Parathyroid adenoma (tissue), 2 donors: ENCODE data around the gene FLRT1.

Experiments used
- H2AFZ ChIP-seq: fragments of 300-600 bp; sonication (generic); one replicate; pipeline ENCODE4 v1.7.0; 2017; ENCODE audit warnings: antibody characterized with exemption, mild to moderate bottlenecking
- H3K27ac ChIP-seq: fragments of 300-600 bp; sonication (generic); one replicate; pipeline ENCODE4 v1.7.0; 2017
- H3K27me3 ChIP-seq: fragments of 300-600 bp; sonication (generic); one replicate; pipeline ENCODE4 v1.7.0; 2017; ENCODE audit warnings: low read length; ENCODE audit not compliant: control insufficient read depth, insufficient read depth
- H3K36me3 ChIP-seq: fragments of 300-600 bp; sonication (generic); one replicate; pipeline ENCODE4 v1.7.0; 2017; ENCODE audit warnings: low read length; ENCODE audit not compliant: control insufficient read depth, insufficient read depth
- H3K4me1 ChIP-seq: fragments of 300-600 bp; sonication (generic); one replicate; pipeline ENCODE4 v1.7.0; 2017; ENCODE audit warnings: control low read depth
- H3K4me2 ChIP-seq: fragments of 300-600 bp; sonication (generic); one replicate; pipeline ENCODE4 v1.7.0; 2017; ENCODE audit warnings: low read length
- H3K4me3 ChIP-seq: fragments of 300-600 bp; sonication (generic); one replicate; pipeline ENCODE4 v1.7.0; 2017; ENCODE audit warnings: low read depth, low read length
- H3K79me2 ChIP-seq: fragments of 300-600 bp; sonication (generic); one replicate; pipeline ENCODE4 v1.7.0; 2017; ENCODE audit warnings: control low read depth
- H3K9ac ChIP-seq: fragments of 300-600 bp; sonication (generic); one replicate; pipeline ENCODE4 v1.7.0; 2017; ENCODE audit warnings: mild to moderate bottlenecking
- H3K9me3 ChIP-seq: fragments of 300-600 bp; sonication (generic); one replicate; pipeline ENCODE4 v1.7.0; 2017; ENCODE audit warnings: low read length; ENCODE audit not compliant: control insufficient read depth
- CTCF ChIP-seq: fragments of 300-600 bp; sonication (generic); IDR thresholded peaks from one replicate; pipeline ENCODE4 v1.7.0; 2017; ENCODE audit warnings: antibody characterized with exemption, mild to moderate bottlenecking
- donor health status: primary hyperparathyroidism.

Gene FLRT1

GRCh38 chr11:64021757-64022093 is 14.0 kb upstream of the FLRT1 start:
- Histone ChIP-seq H3K79me2 (no peaks in the 10 kb centered on the region), H3K9me3 (no peaks in the 10 kb centered on the region), H3K4me3 (no peak overlapping the region), H3K27me3 (no peaks in the 10 kb centered on the region), H3K4me2 (no peak overlapping the region), H3K36me3 (no peaks in the 10 kb centered on the region), H3K27ac (no peak overlapping the region), H3K4me1 (no peaks in the 10 kb centered on the region), H2AFZ (no peak overlapping the region), H3K9ac (no peak overlapping the region)
- no peak for TF ChIP-seq CTCF

GRCh38 chr11:64022125-64022784 is 13.5 kb upstream of the FLRT1 start:
- Histone ChIP-seq H3K27ac (no peak overlapping the region), H3K79me2 (no peaks in the 10 kb centered on the region), H3K4me1 (no peaks in the 10 kb centered on the region), H3K9ac (no peak overlapping the region), H2AFZ (no peak overlapping the region), H3K27me3 (no peaks in the 10 kb centered on the region), H3K9me3 (no peaks in the 10 kb centered on the region), H3K4me2 (no peak overlapping the region), H3K4me3 (no peak overlapping the region), H3K36me3 (no peaks in the 10 kb centered on the region)
- no peak for TF ChIP-seq CTCF

DNA sequence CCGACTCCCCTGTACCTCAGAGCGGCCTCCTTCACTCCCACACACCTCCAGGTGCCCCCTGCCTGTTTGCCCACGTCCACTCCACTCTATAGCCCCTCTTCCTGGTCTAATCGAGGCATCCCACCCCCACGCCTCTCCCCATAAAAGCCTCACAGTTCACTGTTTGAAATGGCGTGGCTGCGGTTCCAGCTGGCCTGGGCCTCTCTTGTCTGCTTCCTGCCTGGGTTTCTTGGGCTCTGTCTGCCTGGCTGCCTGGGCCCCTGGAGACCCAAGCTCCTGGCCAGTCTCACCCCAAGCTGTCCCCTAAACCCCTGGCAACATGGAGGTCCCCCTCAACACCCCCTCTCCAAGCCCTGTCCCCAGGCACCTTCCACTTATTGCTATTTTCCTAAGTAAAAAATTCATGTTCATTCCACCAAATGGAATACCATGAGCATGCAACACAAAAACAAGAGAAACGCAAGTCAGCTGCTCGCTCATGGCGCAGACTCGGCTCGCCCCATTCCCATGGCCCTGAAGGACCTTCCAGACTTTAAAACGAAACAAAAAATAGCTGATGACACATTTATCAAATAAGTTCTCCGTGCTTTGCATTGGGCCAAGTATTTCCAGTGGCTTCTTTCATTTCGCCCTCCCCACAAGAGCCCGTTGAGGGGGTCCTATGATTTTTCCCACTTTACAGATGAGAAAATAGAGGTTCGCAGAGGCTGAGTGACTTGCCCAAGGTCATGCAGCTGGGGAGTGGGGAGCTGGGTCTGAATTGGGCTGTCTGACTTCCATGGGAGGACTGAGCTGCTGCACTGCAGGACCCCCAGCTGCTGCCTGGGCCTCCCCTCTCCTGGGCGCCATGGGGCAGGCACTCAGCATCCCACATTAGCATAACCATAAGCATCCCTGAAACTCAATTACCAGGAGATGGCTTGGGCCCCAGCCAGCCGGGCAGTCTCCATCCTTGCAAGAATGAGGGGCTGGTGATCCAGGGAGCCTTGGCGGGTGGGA is 11.7 kb upstream of the FLRT1 start:
- H3K27me3 ChIP-seq, result no peaks in the 10 kb centered on the region
- H3K9ac ChIP-seq, result no peak overlapping the region
- no peaks in the 10 kb centered on the region for H3K4me1 ChIP-seq
- no peak overlapping the region for H3K4me3 ChIP-seq
- no peaks in the 10 kb centered on the region for H3K9me3 ChIP-seq
- no peak overlapping the region for H3K4me2 ChIP-seq
- H2AFZ ChIP-seq, result no peak overlapping the region
- H3K79me2 ChIP-seq, result no peaks in the 10 kb centered on the region
- no peak overlapping the region for H3K27ac ChIP-seq
- H3K36me3 ChIP-seq, result no peaks in the 10 kb centered on the region
- TF ChIP-seq CTCF, result no peak

DNA sequence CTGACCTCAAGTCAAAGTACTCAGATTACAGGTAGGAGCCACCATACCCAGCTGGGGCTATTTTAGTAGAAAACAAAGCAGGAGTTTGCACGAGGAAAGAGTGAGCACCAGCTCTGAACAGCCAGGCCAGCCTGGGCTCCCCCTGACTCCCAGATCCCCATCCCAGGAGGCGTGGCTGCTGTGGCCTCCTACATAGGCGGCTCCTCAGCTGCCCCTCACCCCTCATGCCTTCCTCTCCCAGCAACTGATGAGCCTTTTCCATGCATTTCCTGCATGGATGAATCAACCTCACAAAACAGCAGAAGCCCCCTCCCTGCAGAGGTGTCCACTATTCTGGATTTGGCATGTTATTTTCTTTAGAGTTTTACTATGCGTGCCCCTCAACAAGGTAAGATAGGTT is 10.5 kb upstream of the FLRT1 start:
- H3K36me3 ChIP-seq, result no peaks in the 10 kb centered on the region
- H3K4me1 ChIP-seq, result no peaks in the 10 kb centered on the region
- no peaks in the 10 kb centered on the region for H3K79me2 ChIP-seq
- H3K9ac ChIP-seq, result no peak overlapping the region
- H3K9me3 ChIP-seq, result no peaks in the 10 kb centered on the region
- H3K27me3 ChIP-seq, result no peaks in the 10 kb centered on the region
- no peak overlapping the region for H3K27ac ChIP-seq
- H3K4me2 ChIP-seq, result no peak overlapping the region
- no peak overlapping the region for H2AFZ ChIP-seq
- TF ChIP-seq CTCF, result no peak
- H3K4me3 ChIP-seq, result no peak overlapping the region
